Measurements from ENCODE around the gene GXYLT2. TPM values are rescaled to one million over a fixed set of nuclear protein-coding genes. Genes with fewer than 3 reads are reported as not detected.
A peak's percentile ranks its signal among the peaks of the same experiment; 100 is the strongest.

Gene GXYLT2
- total and polyA plus RNA-seq, 10 of the 15 experiments (the other 5 are each of a cell fraction or from before 2014, with no cell fraction given), result 0.27 to 2.6 (median 0.78) TPM

- peaks cover 31% of the 10 kb centered on the region for H3K79me2 ChIP-seq (ENCODE audit: control insufficient read depth, insufficient read depth, low read length)
- ChIA-PET RAD21 (ENCODE audit: unreplicated experiment) (interaction anchor here (1.0 to 2.1 kb wide), 5 partner anchors 13 to 210 kb away, joined by 3 to 8 read pairs (median 4); no protein-coding TSS in a partner anchor), CTCF (interaction anchor here (1.7 to 2.2 kb wide), 3 partner anchors 25 to 152 kb away, joined by 3 to 11 read pairs (median 10); no protein-coding TSS in a partner anchor), POLR2A (no interaction called here), SMC1A (ENCODE audit: uncharacterized antibody, unreplicated experiment) (interaction anchor here (0.8 to 4.9 kb wide), 3 partner anchors 27 to 181 kb away, joined by 3 to 43 read pairs (median 8); no protein-coding TSS in a partner anchor)
- BruUV-seq (replicated peaks), result no TSS peak
- H3K4me1 ChIP-seq (ENCODE audit: control insufficient read depth, insufficient read depth, low read length), result peaks cover 35% of the 10 kb centered on the region
- WGBS (ENCODE audit: insufficient coverage, insufficient replicate concordance, low lambda C conversion rate, missing lambda C conversion rate), result 3% methylated on average over 6 of the region's 6 CpGs
- intact Hi-C loops (cut with micrococcal nuclease; ENCODE audit: unreplicated experiment) (no loop called here), in situ Hi-C loops (cut with MboI) (no loop called here)
- FAIRE-seq (no peak), ATAC-seq (peak; percentile 10), DNase-seq (ENCODE audit: low read depth, low spot score) (no peak)
- H4K20me1 ChIP-seq (ENCODE audit: control insufficient read depth, insufficient read depth), result no peaks in the 10 kb centered on the region
- H3K9me3 ChIP-seq (replicated peaks; ENCODE audit: control insufficient read depth, insufficient read depth, low read length), result no peaks in the 10 kb centered on the region
- TF ChIP-seq PBX3 (IDR thresholded peaks at IDR 0.05; ENCODE audit: insufficient replicate concordance, low read depth, low read length), result no peak
- 0 out of 2 replicates have a peak, but pooled peaks have one; percentile 11 for TF ChIP-seq NKRF (conservative IDR thresholded peaks at IDR 0.05)
- no peak for TF ChIP-seq NBN (IDR thresholded peaks at IDR 0.05)
- peaks cover 0 to under 1% of the 10 kb centered on the region in 2 experiments; a peak in 1 of 4 replicates for H3K36me3 ChIP-seq (ENCODE audit: control insufficient read depth in 2 of 2, insufficient read depth in 2 of 2, low read length in 1 of 2)
- H3K4me2 ChIP-seq (ENCODE audit: control insufficient read depth, insufficient read depth), result peak overlapping the region; percentile 75
- H3K9ac ChIP-seq (ENCODE audit: control insufficient read depth, insufficient read depth, low read length), result peak overlapping the region; percentile 79
- peak overlapping the region; percentile 95 for H2AFZ ChIP-seq (ENCODE audit: control insufficient read depth, low read depth, low read length)
- peak overlapping the region; percentile 97 for H3K4me3 ChIP-seq
- H3K27me3 ChIP-seq (replicated peaks in 1 of 2; ENCODE audit: control insufficient read depth in 2 of 2, insufficient read depth in 2 of 2, low read length in 1 of 2), result no peaks in the 10 kb centered on the region
- peak overlapping the region; percentile 79 for H3K27ac ChIP-seq (ENCODE audit: control insufficient read depth, insufficient read depth)
These were observed 40.6 kb upstream of the GXYLT2 start for GRCh38 chr3:72847282-72847681.

Measured in GM12878 (cell line).